Stimulated activated effector memory CD8-positive, alpha-beta T cell treated with anti-CD3 and anti-CD28 coated beads, Interleukin-12 subunit alpha, Interleukin-12 subunit beta, amount 100 ng/mL, for 72 hours (primary cell): ENCODE data around the gene FN3K.
"Not testable (repeated sequence)": the region's sequence is repeated elsewhere in the genome, so short reads cannot be mapped to it uniquely, and the experiment has no call there.

ENCODE experiments used
- ATAC-seq: fragments of 150-1000 bp; cut with Tn5 transposase; 2 replicates; pipeline ENCODE4 v1.10.0; 2021
- DNase-seq, 2 donors: peaks; one replicate each; pipeline ENCODE4 v3.0.0; 2021 to 2022; ENCODE audit warnings: low spot score in 2 of 2
- H3K27ac Mint-ChIP-seq: one replicate; pipeline ENCODE4 v1.8.0; 2022; ENCODE audit warnings: mild to moderate bottlenecking, mixed read lengths
- H3K36me3 Mint-ChIP-seq: one replicate; pipeline ENCODE4 v1.8.0; 2022; ENCODE audit warnings: mild to moderate bottlenecking, mixed read lengths
- H3K4me1 Mint-ChIP-seq: one replicate; pipeline ENCODE4 v1.8.0; 2022; ENCODE audit warnings: mixed read lengths
- H3K4me3 Mint-ChIP-seq: one replicate; pipeline ENCODE4 v1.8.0; 2022; ENCODE audit warnings: mild to moderate bottlenecking, mixed read lengths
- H3K9me3 Mint-ChIP-seq: one replicate; pipeline ENCODE4 v1.8.0; 2022; ENCODE audit warnings: mixed read lengths

Gene FN3K

GRCh38 chr17:82743344-82744219 is 8.2 kb downstream of the FN3K start:
- H3K4me3 Mint-ChIP-seq: no peak overlapping the region
- DNase-seq (no peak), ATAC-seq (peak; percentile 26)
- H3K36me3 Mint-ChIP-seq: no peaks in the 10 kb centered on the region
- no peaks in the 10 kb centered on the region for H3K4me1 Mint-ChIP-seq
- H3K27ac Mint-ChIP-seq: no peak overlapping the region
- peaks cover 9% of the 10 kb centered on the region for H3K9me3 Mint-ChIP-seq

- not testable (repeated sequence) for H3K4me1 Mint-ChIP-seq, H3K27ac Mint-ChIP-seq, H3K4me3 Mint-ChIP-seq, H3K9me3 Mint-ChIP-seq, DNase-seq, H3K36me3 Mint-ChIP-seq, ATAC-seq
These were observed 9.3 kb downstream of the FN3K start for GRCh38 chr17:82744736-82745135.

- no peak overlapping the region for H3K4me3 Mint-ChIP-seq
- DNase-seq: no peak
- H3K4me1 Mint-ChIP-seq: no peaks in the 10 kb centered on the region
- no peak for ATAC-seq
- H3K27ac Mint-ChIP-seq: no peak overlapping the region
- peaks cover 9% of the 10 kb centered on the region for H3K9me3 Mint-ChIP-seq
- H3K36me3 Mint-ChIP-seq: no peaks in the 10 kb centered on the region
These were observed 10.1 kb downstream of the FN3K start for GRCh38 chr17:82745524-82745923.

GRCh38 chr17:82748756-82749155 is 13.3 kb downstream of the FN3K start:
- Mint-ChIP-seq H3K4me3 (no peak overlapping the region), H3K4me1 (peaks cover 13% of the 10 kb centered on the region), H3K27ac (no peak overlapping the region), H3K9me3 (peaks cover 3% of the 10 kb centered on the region), H3K36me3 (no peaks in the 10 kb centered on the region)
- DNase-seq: no peak
- no peak for ATAC-seq

GRCh38 chr17:82750241-82750908 is 15.0 kb downstream of the FN3K start:
- DNase-seq (no peak), ATAC-seq (no peak)
- Mint-ChIP-seq H3K4me1 (peaks cover 24% of the 10 kb centered on the region), H3K4me3 (peak overlapping the region; percentile 82), H3K36me3 (peaks cover under 1% of the 10 kb centered on the region), H3K9me3 (peaks cover 3% of the 10 kb centered on the region), H3K27ac (no peak overlapping the region)

GRCh38 chr17:82751171-82751570 is 15.8 kb downstream of the FN3K start:
- peak overlapping the region; percentile 82 for H3K4me3 Mint-ChIP-seq
- peaks cover 9% of the 10 kb centered on the region for H3K36me3 Mint-ChIP-seq
- H3K9me3 Mint-ChIP-seq: peaks cover 3% of the 10 kb centered on the region
- DNase-seq (peak in 1 of 2 donors; percentile 81), ATAC-seq (peak; percentile 53)
- peaks cover 30% of the 10 kb centered on the region for H3K4me1 Mint-ChIP-seq
- no peak overlapping the region for H3K27ac Mint-ChIP-seq

- no peaks in the 10 kb centered on the region for H3K9me3 Mint-ChIP-seq
- H3K4me3 Mint-ChIP-seq: peak within 1 kb of the TSS; percentile 82
- peaks cover 15% of the 10 kb centered on the region for H3K36me3 Mint-ChIP-seq
- peaks cover 30% of the 10 kb centered on the region for H3K4me1 Mint-ChIP-seq
- H3K27ac Mint-ChIP-seq: peak within 1 kb of the TSS; percentile 69
- peak; percentile 78 to 94 for DNase-seq
- ATAC-seq: peak; percentile 84
These were observed 16.4 kb downstream of the FN3K start, which contains the start of gene TBCD for GRCh38 chr17:82751571-82752370. Gene TBCD, plus strand, starts transcription at chr17:82752065. Its CDS starts 129 bp downstream, at chr17:82752194.

- peak; percentile 54 for ATAC-seq
- Mint-ChIP-seq H3K36me3 (peaks cover 23% of the 10 kb centered on the region), H3K27ac (peak overlapping the region; percentile 69), H3K4me3 (peak overlapping the region; percentile 82), H3K9me3 (no peaks in the 10 kb centered on the region), H3K4me1 (peaks cover 30% of the 10 kb centered on the region)
- DNase-seq: peak in 1 of 2 donors; percentile 65
These were observed 17.2 kb downstream of the FN3K start for GRCh38 chr17:82752371-82753200.

- DNase-seq (no peak), ATAC-seq (no peak)
- Mint-ChIP-seq H3K4me3 (peak overlapping the region; percentile 82), H3K27ac (peak overlapping the region; percentile 69), H3K9me3 (no peaks in the 10 kb centered on the region), H3K4me1 (peaks cover 30% of the 10 kb centered on the region), H3K36me3 (peaks cover 29% of the 10 kb centered on the region)
These were observed 17.7 kb downstream of the FN3K start for GRCh38 chr17:82753201-82753464.

- Mint-ChIP-seq H3K9me3 (no peaks in the 10 kb centered on the region), H3K27ac (no peak overlapping the region), H3K4me3 (no peak overlapping the region), H3K36me3 (peaks cover 40% of the 10 kb centered on the region), H3K4me1 (peaks cover 30% of the 10 kb centered on the region)
- ATAC-seq (no peak), DNase-seq (no peak)
These were observed 19.1 kb downstream of the FN3K start for GRCh38 chr17:82754297-82755208.

GRCh38 chr17:82756166-82756565 is 20.8 kb downstream of the FN3K start:
- H3K4me1 Mint-ChIP-seq: peaks cover 30% of the 10 kb centered on the region
- H3K9me3 Mint-ChIP-seq: no peaks in the 10 kb centered on the region
- H3K27ac Mint-ChIP-seq: peak overlapping the region; percentile 26
- H3K4me3 Mint-ChIP-seq: no peak overlapping the region
- ATAC-seq (no peak), DNase-seq (no peak)
- H3K36me3 Mint-ChIP-seq: peaks cover 55% of the 10 kb centered on the region

GRCh38 chr17:82765371-82765770 is 30.0 kb downstream of the FN3K start:
- Mint-ChIP-seq H3K27ac (no peak overlapping the region), H3K4me1 (peaks cover 6% of the 10 kb centered on the region), H3K9me3 (no peaks in the 10 kb centered on the region), H3K36me3 (peaks cover 88% of the 10 kb centered on the region), H3K4me3 (no peak overlapping the region)
- DNase-seq (no peak), ATAC-seq (no peak)

- ATAC-seq (peak; percentile 36), DNase-seq (no peak)
- Mint-ChIP-seq H3K9me3 (no peaks in the 10 kb centered on the region), H3K27ac (peak overlapping the region; percentile 34), H3K36me3 (peaks cover 90% of the 10 kb centered on the region), H3K4me1 (peaks cover 9% of the 10 kb centered on the region), H3K4me3 (no peak overlapping the region)
These were observed 31.8 kb downstream of the FN3K start for GRCh38 chr17:82767041-82767754.
